Esophagus squamous epithelium (tissue), 4 donors: ENCODE results near the gene COL20A1.

Experiments used
- CTCF ChIP-seq, 6 experiments: fragments of 450-650 bp in 4 of 6; fragments of 200-600 bp in 2 of 6; sonication (generic) in 2 of 6; IDR thresholded peaks; one replicate each; pipeline ENCODE4 v1.5.1; 2016 to 2019; ENCODE audit warnings: antibody characterized with exemption in 6 of 6, mild to moderate bottlenecking in 4 of 6, moderate library complexity in 4 of 6
- POLR2A ChIP-seq, 4 donors: fragments of 450-650 bp; IDR thresholded peaks; one replicate each; pipeline ENCODE4 v1.6.1; 2017; ENCODE audit warnings: antibody characterized with exemption in 4 of 4, mild to moderate bottlenecking in 4 of 4, moderate library complexity in 3 of 4

- no peak for TF ChIP-seq CTCF (IDR thresholded peaks at IDR 0.05)
- no peak for TF ChIP-seq POLR2A (IDR thresholded peaks at IDR 0.05)
These were observed 8.9 kb upstream of the COL20A1 start for GRCh38 chr20:63284083-63284440.
